ENCODE measurements around the gene MACROD2. TPM values are rescaled to one million over a fixed set of nuclear protein-coding genes. Genes with fewer than 3 reads are reported as not detected.

MACROD2 gene
- total RNA-seq, 1 donor from 2014 or later = 4.2 TPM

GRCh38 chr20:15625981-15626380, 1630.7 kb downstream of the MACROD2 start:
- DNase-seq (no peak), ATAC-seq (ENCODE audit: poor library complexity) (no peak)
- intact Hi-C loops (cut with DNase I) = no loop called here

DNA sequence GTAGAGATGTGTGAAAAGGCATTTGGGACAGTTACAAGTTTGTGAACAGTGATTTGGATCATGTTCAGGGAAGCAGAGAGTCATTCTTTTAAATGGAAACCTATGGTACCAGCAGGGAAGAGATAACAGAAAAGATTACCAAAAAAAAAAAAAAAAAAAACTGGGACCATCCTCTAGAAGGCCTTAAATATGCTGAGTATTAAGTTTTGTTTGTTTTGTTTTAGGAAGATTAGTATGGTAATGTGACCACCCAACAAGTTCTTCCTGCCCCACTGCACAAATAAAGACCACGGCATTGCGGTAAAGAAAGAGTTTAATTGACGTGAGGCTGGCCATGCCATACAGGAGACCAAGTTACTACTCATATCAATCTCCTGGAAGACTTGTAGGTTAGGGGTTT, 1631.8 kb downstream of the MACROD2 start:
- no peak for ATAC-seq (ENCODE audit: poor library complexity)
- intact Hi-C loops (cut with DNase I) = no loop called here
- no peak for DNase-seq

DNA sequence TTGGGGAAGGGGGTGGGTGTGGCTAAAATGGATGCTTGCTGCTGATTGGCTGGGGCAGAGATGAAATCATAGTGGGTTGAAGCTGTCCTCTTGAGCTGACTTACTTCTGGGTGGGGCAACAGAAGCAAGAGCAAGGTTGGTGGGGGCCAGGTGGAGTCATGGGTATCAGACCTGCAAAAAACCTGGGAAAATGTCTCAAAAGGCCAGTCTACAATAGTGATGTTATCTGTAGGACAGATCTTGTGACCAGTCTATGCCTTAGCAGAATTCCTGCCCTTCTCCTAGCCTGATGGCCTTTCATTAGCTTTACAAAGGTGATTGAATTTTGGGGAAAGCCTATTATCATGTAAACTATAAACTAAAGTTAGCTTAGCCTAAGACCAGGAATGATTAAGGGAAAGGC, 1632.2 kb downstream of the MACROD2 start:
- ATAC-seq (ENCODE audit: poor library complexity) (no peak), DNase-seq (no peak)
- intact Hi-C loops (cut with DNase I) = no loop called here

- DNase-seq (no peak), ATAC-seq (ENCODE audit: poor library complexity) (no peak)
- intact Hi-C loops (cut with DNase I) = no loop called here
These were observed 1633.6 kb downstream of the MACROD2 start for GRCh38 chr20:15628851-15629353.

- ATAC-seq (ENCODE audit: poor library complexity) (no peak), DNase-seq (no peak)
- intact Hi-C loops (cut with DNase I) = no loop called here
These were observed 1635.0 kb downstream of the MACROD2 start for GRCh38 chr20:15630360-15630759.

GRCh38 chr20:15632680-15633079, 1637.4 kb downstream of the MACROD2 start:
- no peak for ATAC-seq (ENCODE audit: poor library complexity)

GRCh38 chr20:15634102-15634501, 1638.8 kb downstream of the MACROD2 start:
- DNase-seq = no peak
- ATAC-seq (ENCODE audit: poor library complexity) = no peak
- intact Hi-C loops (cut with DNase I) = no loop called here

More at GRCh38 chr20:15632680-15633079, 1637.4 kb downstream of the MACROD2 start:
- no peak for DNase-seq
- intact Hi-C loops (cut with DNase I) = no loop called here

- intact Hi-C loops (cut with DNase I) = no loop called here
- DNase-seq = no peak
These were observed 1642.2 kb downstream of the MACROD2 start for GRCh38 chr20:15637546-15637945.

GRCh38 chr20:15637950-15638754, 1642.8 kb downstream of the MACROD2 start:
- peak; percentile 52 for ATAC-seq (ENCODE audit: poor library complexity)
- DNase-seq = no peak
- intact Hi-C loops (cut with DNase I) = no loop called here

More at GRCh38 chr20:15637546-15637945, 1642.2 kb downstream of the MACROD2 start:
- ATAC-seq (ENCODE audit: poor library complexity) = no peak

GRCh38 chr20:15638816-15639215, 1643.5 kb downstream of the MACROD2 start:
- no peak for ATAC-seq (ENCODE audit: poor library complexity)
- intact Hi-C loops (cut with DNase I) = no loop called here
- no peak for DNase-seq

DNA sequence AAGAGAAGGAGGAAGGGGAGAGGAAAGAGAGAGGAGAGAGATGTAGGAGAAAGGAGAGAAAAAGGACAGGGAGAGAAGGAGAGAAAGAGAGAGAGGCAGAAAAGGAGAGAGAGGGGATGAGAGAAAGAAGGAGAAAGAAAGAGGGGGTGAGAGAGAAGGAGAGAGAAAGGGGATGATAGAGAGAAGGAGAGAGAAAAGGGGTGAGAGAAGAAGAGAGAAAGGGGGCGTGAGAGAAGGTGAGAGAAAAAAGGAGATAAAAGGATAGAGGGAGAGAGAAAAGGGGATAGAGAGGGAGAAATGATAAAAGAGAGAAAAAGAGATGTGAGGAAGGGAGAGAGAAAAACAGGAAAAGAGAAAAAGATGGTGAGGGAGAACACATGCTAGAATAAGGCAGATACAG, 1644.5 kb downstream of the MACROD2 start:
- ATAC-seq (ENCODE audit: poor library complexity) (no peak), DNase-seq (no peak)
- intact Hi-C loops (cut with DNase I) = no loop called here

- DNase-seq (no peak), ATAC-seq (ENCODE audit: poor library complexity) (no peak)
- intact Hi-C loops (cut with DNase I) = no loop called here
These were observed 1646.8 kb downstream of the MACROD2 start for GRCh38 chr20:15642109-15642508.

GRCh38 chr20:15642676-15643075, 1647.4 kb downstream of the MACROD2 start:
- ATAC-seq (ENCODE audit: poor library complexity) (no peak), DNase-seq (no peak)
- intact Hi-C loops (cut with DNase I) = no loop called here

DNA sequence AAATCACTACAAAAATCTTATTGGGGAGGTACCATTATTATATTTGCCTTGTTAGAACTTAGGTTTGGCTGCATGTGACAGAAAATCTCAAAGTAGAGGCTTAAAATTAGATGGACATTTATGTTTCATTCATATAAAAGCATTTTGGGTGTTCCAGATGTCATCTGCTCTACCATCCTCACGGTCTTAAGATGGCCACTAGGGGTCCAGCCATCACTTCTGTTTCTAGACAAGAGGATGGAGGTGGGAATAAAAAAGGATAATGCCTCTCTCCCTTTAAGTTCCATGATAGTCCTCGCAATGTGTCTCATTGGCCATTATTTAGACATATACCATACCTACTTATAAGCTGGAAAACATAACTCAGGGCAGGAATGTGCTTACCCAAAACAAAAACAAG, 1648.4 kb downstream of the MACROD2 start:
- intact Hi-C loops (cut with DNase I) = no loop called here
- DNase-seq = no peak
- ATAC-seq (ENCODE audit: poor library complexity) = no peak

DNA sequence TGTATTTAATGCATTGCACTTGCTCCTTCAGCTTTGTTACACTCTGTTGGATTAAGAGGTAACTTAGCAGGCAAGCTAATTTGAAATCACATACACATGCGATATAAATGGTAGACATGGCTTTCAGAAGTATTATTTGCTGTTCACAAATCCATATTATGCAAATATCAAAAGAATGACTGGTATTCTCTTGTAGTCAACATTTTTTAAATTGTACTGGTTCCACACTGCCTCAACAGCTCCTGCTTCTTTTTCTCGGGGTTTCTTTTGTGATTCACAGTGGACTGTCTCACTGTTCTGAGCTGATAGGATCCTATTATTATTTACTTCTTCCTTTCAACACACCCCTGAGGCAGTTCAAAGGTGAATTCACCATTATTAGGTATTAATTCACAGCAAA, 1650.5 kb downstream of the MACROD2 start:
- intact Hi-C loops (cut with DNase I) = no loop called here
- ATAC-seq (ENCODE audit: poor library complexity) = no peak
- DNase-seq = no peak

DNA sequence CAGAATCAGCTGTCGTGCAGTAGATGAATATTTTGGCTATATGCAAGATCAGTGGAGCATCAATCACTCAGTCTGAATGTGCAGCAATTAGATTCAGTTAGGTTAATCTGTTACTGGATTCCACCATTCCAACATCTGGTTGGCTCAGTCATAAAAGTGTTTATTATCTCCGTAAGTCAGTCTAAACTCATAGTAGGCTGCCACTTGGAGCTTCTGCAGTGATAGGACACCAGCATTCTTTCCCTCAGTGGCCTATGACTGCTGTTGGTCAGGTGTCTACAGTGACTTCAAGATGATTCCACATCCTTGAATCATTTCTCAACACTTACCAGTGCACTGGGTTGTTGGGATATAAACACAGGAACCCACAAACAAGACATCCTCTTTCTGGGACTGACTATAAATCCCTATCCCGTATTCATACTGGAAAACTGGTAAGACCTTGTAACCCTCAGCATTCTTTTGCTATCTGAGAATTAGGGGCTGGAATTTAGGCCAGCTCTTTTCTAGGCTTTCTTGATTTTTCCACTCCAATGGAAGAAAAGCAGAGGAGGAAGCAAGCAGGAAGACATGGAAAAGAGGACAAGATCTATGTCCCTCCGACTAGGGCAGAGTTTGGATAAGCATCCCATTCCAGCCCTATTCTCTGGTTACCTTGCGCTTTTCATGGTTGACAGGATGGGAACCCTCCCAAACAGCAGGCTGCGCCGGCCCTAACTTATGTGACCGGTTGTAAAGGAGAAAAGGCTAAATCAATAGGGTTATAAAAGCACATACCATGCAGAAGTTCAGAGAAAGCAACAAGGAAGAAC, 1658.3 kb downstream of the MACROD2 start:
- no peak for DNase-seq
- intact Hi-C loops (cut with DNase I) = no loop called here
- no peak for ATAC-seq (ENCODE audit: poor library complexity)

GRCh38 chr20:15654208-15654649, 1658.9 kb downstream of the MACROD2 start:
- no peak for DNase-seq
- intact Hi-C loops (cut with DNase I) = no loop called here
- ATAC-seq (ENCODE audit: poor library complexity) = peak; percentile 75

- DNase-seq = no peak
- intact Hi-C loops (cut with DNase I) = no loop called here
- no peak for ATAC-seq (ENCODE audit: poor library complexity)
These were observed 1660.1 kb downstream of the MACROD2 start for GRCh38 chr20:15655295-15655874.

DNA sequence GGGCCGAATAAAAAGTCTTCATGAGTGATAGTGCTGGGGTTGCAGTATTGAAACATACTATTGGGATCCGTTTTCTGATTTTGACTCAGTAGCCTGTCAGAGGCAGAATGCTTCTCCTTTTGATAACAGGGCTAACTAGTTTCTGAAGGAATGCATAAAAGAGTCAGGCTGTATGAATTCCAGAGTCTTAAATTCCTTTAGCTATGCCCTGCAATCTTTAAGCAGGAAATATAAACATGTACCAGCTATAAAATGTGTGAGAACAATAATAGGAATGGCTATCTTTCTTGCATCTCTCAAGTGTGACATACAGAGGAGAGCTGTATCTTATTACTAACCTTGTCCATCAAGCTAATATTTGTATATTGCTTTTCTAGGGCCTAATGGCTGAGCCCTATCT, 1660.8 kb downstream of the MACROD2 start:
- DNase-seq (no peak), ATAC-seq (ENCODE audit: poor library complexity) (no peak)
- intact Hi-C loops (cut with DNase I) = no loop called here
